GM12878 (cell line): ENCODE data around the gene WFIKKN1. TPM values are rescaled to one million over a fixed set of nuclear protein-coding genes. Genes with fewer than 3 reads are reported as not detected.

Source experiments
- DPF2 ChIP-seq: fragments of 450-650 bp; IDR thresholded peaks from 2 replicates; pipeline ENCODE4 v1.6.1; 2017; ENCODE audit warnings: mild to moderate bottlenecking
- FOS ChIP-seq: IDR thresholded peaks from 3 replicates; pipeline ENCODE4 v1.6.1; 2011; ENCODE audit warnings: borderline replicate concordance; ENCODE audit not compliant: insufficient read length; ENCODE audit errors: extremely low read depth
- KAT2A ChIP-seq: conservative IDR thresholded peaks from 2 replicates; pipeline ENCODE4 v1.6.1; 2011; ENCODE audit warnings: low read depth, low read length; ENCODE audit not compliant: control insufficient read depth
- MEF2B ChIP-seq: fragments of 450-650 bp; IDR thresholded peaks from 2 replicates; pipeline ENCODE4 v1.6.1; 2018; ENCODE audit warnings: mild to moderate bottlenecking, moderate library complexity; ENCODE audit not compliant: partially characterized antibody, poor library complexity, severe bottlenecking
- NR2F1 ChIP-seq: fragments of 450-650 bp; conservative IDR thresholded peaks from 2 replicates; pipeline ENCODE4 v1.6.1; 2017; ENCODE audit warnings: mild to moderate bottlenecking
- SIX5 ChIP-seq: IDR thresholded peaks from 2 replicates; pipeline ENCODE4 v1.6.1; 2011; ENCODE audit warnings: mild to moderate bottlenecking, low read depth, low read length, moderate library complexity; ENCODE audit not compliant: severe bottlenecking
- SP1 ChIP-seq: IDR thresholded peaks from one replicate; pipeline ENCODE4 v1.6.1; 2011; ENCODE audit warnings: low read depth, low read length
- TCF12 ChIP-seq: IDR thresholded peaks from 2 replicates; pipeline ENCODE4 v1.6.1; 2011; ENCODE audit warnings: low read depth, mild to moderate bottlenecking, low read length
- WRNIP1 ChIP-seq: IDR thresholded peaks from 2 replicates; pipeline ENCODE4 v1.6.1; 2011; ENCODE audit warnings: low read depth, low read length, improper control_type of control experiment, borderline replicate concordance
- polyA plus RNA-seq, 11 experiments: library from polyadenylated mRNA; depleted of rRNA in 4 of 11; unstranded in 6 of 11; stranded (reverse) in 5 of 11; fragments of >200 nt; fragmentation: Nextera tagmentation in 4 of 11; fragmentation: Illumina TruSeq in 1 of 11; extraction: Ambion mirVana in 4 of 11; extraction: Trizol in 1 of 11; gene quantifications; 1 replicate in 1 of 11; 2 replicates in 10 of 11; pipeline versions ENCODE4 v1.2.1 to v1.2.3, GENCODE V29; 2011 to 2016; ENCODE audit warnings: inconsistent platforms in 2 of 11, missing spikeins in 2 of 11, low read depth in 1 of 11
- total RNA-seq, 4 experiments: library from RNA; depleted of rRNA in 3 of 4; stranded (reverse); fragments of >200 nt in 3 of 4; fragmentation: Illumina TruSeq in 1 of 4; extraction: Trizol in 1 of 4; gene quantifications; 2 replicates each; pipeline versions ENCODE4 v1.2.1 to v1.2.3, GENCODE V29; 2013 to 2021
- TF ChIP-seq, protein P1 (sequence below): fragments of 450-650 bp; IDR thresholded peaks from 2 replicates; pipeline ENCODE4 v1.6.1; 2016; ENCODE audit warnings: mild to moderate bottlenecking
- TF ChIP-seq, protein P2 (sequence below), 3 experiments: IDR thresholded peaks in 2 of 3; conservative IDR thresholded peaks in 1 of 3; 2 replicates each; pipeline ENCODE4 v1.5.1; 2011; ENCODE audit warnings: low read depth in 3 of 3, low read length in 3 of 3, mild to moderate bottlenecking in 3 of 3, control low read depth in 2 of 3, moderate library complexity in 2 of 3, inconsistent platforms in 1 of 3, mixed read lengths in 1 of 3; ENCODE audit not compliant: control insufficient read depth in 2 of 3, insufficient read depth in 1 of 3; ENCODE audit errors: extremely low read depth in 1 of 3
- TF ChIP-seq, protein P3 (sequence below): fragments of 450-650 bp; IDR thresholded peaks from 2 replicates; pipeline ENCODE4 v1.6.1; 2017; ENCODE audit warnings: mild to moderate bottlenecking
- TF ChIP-seq, protein P4 (sequence below): fragments of 450-650 bp; formaldehyde crosslinking; IDR thresholded peaks from 2 replicates; pipeline ENCODE4 v1.4.0; 2022; ENCODE audit warnings: mild to moderate bottlenecking, moderate library complexity
- TF ChIP-seq, protein P5 (sequence below): fragments of 450-650 bp; IDR thresholded peaks from 2 replicates; pipeline ENCODE4 v1.6.1; 2017; ENCODE audit warnings: mild to moderate bottlenecking, moderate library complexity

The WFIKKN1 gene
- total and polyA plus RNA-seq, 10 of the 15 experiments (the other 5 are each of a cell fraction or from before 2014, with no cell fraction given): 0.01 to 0.41 (median 0.05) TPM; not detected in 2

DNA sequence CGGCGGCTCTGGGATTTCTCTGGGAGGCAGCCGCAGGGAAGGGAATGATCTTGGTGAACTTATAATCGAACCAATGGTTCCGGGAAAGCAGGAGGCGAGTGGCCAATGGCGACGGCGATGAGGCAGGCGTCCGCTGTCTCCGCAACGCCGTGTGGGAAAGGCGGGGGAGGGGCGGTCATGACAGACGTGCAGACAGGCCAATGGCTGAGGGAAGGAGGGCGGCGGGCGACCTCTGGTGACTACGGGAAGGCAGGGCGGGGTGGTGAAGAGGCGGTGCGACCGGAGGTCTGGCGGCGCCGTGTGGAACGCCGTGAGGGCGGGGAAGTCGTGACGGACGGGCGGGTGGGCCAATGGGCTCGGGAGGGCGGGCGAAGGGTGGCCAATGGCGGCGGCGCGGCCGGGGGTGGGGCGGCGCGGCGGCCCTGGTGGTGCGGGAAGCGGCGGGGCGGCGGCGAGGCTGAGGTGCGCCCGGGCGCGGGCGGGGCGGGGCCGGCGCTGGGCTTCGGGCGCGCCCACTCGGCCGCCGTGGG lies 41.1 kb upstream of the WFIKKN1 start, which contains the start of gene RAB40C (continued):
- TF ChIP-seq, protein P1, sequence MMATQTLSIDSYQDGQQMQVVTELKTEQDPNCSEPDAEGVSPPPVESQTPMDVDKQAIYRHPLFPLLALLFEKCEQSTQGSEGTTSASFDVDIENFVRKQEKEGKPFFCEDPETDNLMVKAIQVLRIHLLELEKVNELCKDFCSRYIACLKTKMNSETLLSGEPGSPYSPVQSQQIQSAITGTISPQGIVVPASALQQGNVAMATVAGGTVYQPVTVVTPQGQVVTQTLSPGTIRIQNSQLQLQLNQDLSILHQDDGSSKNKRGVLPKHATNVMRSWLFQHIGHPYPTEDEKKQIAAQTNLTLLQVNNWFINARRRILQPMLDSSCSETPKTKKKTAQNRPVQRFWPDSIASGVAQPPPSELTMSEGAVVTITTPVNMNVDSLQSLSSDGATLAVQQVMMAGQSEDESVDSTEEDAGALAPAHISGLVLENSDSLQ: peak; percentile 100
- TF ChIP-seq, protein P2, sequence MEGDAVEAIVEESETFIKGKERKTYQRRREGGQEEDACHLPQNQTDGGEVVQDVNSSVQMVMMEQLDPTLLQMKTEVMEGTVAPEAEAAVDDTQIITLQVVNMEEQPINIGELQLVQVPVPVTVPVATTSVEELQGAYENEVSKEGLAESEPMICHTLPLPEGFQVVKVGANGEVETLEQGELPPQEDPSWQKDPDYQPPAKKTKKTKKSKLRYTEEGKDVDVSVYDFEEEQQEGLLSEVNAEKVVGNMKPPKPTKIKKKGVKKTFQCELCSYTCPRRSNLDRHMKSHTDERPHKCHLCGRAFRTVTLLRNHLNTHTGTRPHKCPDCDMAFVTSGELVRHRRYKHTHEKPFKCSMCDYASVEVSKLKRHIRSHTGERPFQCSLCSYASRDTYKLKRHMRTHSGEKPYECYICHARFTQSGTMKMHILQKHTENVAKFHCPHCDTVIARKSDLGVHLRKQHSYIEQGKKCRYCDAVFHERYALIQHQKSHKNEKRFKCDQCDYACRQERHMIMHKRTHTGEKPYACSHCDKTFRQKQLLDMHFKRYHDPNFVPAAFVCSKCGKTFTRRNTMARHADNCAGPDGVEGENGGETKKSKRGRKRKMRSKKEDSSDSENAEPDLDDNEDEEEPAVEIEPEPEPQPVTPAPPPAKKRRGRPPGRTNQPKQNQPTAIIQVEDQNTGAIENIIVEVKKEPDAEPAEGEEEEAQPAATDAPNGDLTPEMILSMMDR (IDR thresholded peaks at IDR 0.05 in 2 of 3, conservative IDR thresholded peaks at IDR 0.05 in 1 of 3; ENCODE audit: control insufficient read depth in 2 of 3, extremely low read depth in 1 of 3, insufficient read depth in 1 of 3, low read depth in 3 of 3, low read length in 3 of 3): peak in 2 of 3 experiments; percentile 8 to 21; a peak in 1 of 6 replicates
- no peak for TF ChIP-seq SIX5
- TF ChIP-seq, protein P3, sequence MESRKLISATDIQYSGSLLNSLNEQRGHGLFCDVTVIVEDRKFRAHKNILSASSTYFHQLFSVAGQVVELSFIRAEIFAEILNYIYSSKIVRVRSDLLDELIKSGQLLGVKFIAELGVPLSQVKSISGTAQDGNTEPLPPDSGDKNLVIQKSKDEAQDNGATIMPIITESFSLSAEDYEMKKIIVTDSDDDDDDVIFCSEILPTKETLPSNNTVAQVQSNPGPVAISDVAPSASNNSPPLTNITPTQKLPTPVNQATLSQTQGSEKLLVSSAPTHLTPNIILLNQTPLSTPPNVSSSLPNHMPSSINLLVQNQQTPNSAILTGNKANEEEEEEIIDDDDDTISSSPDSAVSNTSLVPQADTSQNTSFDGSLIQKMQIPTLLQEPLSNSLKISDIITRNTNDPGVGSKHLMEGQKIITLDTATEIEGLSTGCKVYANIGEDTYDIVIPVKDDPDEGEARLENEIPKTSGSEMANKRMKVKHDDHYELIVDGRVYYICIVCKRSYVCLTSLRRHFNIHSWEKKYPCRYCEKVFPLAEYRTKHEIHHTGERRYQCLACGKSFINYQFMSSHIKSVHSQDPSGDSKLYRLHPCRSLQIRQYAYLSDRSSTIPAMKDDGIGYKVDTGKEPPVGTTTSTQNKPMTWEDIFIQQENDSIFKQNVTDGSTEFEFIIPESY: no peak; the same call in 1 of the 2 replicates
- no peak for TF ChIP-seq KAT2A
- TF ChIP-seq DPF2: peak; percentile 96
- TF ChIP-seq MEF2B: no peak
- TF ChIP-seq TCF12: no peak
- TF ChIP-seq WRNIP1: no peak
- TF ChIP-seq SP1: peak; percentile 94
- TF ChIP-seq, protein P4, sequence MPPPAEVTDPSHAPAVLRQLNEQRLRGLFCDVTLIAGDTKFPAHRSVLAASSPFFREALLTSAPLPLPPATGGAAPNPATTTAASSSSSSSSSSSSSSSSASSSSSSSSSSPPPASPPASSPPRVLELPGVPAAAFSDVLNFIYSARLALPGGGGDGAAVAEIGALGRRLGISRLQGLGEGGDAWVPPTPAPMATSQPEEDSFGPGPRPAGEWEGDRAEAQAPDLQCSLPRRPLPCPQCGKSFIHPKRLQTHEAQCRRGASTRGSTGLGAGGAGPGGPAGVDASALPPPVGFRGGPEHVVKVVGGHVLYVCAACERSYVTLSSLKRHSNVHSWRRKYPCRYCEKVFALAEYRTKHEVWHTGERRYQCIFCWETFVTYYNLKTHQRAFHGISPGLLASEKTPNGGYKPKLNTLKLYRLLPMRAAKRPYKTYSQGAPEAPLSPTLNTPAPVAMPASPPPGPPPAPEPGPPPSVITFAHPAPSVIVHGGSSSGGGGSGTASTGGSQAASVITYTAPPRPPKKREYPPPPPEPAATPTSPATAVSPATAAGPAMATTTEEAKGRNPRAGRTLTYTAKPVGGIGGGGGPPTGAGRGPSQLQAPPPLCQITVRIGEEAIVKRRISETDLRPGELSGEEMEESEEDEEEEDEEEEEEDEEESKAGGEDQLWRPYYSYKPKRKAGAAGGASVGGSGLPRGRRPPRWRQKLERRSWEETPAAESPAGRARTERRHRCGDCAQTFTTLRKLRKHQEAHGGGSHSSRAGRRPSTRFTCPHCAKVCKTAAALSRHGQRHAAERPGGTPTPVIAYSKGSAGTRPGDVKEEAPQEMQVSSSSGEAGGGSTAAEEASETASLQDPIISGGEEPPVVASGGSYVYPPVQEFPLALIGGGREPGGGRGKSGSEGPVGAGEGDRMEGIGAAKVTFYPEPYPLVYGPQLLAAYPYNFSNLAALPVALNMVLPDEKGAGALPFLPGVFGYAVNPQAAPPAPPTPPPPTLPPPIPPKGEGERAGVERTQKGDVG (CRISPR knock-in tag): no peak
- peak; percentile 45 for TF ChIP-seq FOS
- TF ChIP-seq, protein P5, sequence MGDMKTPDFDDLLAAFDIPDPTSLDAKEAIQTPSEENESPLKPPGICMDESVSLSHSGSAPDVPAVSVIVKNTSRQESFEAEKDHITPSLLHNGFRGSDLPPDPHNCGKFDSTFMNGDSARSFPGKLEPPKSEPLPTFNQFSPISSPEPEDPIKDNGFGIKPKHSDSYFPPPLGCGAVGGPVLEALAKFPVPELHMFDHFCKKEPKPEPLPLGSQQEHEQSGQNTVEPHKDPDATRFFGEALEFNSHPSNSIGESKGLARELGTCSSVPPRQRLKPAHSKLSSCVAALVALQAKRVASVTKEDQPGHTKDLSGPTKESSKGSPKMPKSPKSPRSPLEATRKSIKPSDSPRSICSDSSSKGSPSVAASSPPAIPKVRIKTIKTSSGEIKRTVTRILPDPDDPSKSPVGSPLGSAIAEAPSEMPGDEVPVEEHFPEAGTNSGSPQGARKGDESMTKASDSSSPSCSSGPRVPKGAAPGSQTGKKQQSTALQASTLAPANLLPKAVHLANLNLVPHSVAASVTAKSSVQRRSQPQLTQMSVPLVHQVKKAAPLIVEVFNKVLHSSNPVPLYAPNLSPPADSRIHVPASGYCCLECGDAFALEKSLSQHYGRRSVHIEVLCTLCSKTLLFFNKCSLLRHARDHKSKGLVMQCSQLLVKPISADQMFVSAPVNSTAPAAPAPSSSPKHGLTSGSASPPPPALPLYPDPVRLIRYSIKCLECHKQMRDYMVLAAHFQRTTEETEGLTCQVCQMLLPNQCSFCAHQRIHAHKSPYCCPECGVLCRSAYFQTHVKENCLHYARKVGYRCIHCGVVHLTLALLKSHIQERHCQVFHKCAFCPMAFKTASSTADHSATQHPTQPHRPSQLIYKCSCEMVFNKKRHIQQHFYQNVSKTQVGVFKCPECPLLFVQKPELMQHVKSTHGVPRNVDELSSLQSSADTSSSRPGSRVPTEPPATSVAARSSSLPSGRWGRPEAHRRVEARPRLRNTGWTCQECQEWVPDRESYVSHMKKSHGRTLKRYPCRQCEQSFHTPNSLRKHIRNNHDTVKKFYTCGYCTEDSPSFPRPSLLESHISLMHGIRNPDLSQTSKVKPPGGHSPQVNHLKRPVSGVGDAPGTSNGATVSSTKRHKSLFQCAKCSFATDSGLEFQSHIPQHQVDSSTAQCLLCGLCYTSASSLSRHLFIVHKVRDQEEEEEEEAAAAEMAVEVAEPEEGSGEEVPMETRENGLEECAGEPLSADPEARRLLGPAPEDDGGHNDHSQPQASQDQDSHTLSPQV: no peak
- TF ChIP-seq NR2F1: no peak
